ENCODE data around the gene ZFC3H1.

DNA sequence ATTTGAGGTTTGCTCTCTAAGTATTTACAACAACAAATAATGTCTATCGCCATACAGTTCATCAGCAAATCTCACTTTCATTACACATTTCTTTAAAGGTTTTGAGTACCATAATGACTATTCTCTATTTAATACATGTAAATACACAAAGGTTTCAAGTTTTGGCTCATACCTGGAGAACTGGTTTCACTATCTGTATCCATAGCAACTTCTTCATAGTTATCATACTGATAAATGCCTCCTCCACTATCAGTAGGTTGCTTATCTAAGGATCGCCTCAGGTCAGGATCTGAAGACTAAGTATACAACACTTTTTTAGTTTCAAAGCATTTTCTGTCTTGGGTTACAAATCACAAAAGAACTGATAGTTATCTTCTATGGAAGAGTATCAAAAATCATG lies 21.4 kb downstream of the ZFC3H1 start:
- TF ChIP-seq, protein P1, sequence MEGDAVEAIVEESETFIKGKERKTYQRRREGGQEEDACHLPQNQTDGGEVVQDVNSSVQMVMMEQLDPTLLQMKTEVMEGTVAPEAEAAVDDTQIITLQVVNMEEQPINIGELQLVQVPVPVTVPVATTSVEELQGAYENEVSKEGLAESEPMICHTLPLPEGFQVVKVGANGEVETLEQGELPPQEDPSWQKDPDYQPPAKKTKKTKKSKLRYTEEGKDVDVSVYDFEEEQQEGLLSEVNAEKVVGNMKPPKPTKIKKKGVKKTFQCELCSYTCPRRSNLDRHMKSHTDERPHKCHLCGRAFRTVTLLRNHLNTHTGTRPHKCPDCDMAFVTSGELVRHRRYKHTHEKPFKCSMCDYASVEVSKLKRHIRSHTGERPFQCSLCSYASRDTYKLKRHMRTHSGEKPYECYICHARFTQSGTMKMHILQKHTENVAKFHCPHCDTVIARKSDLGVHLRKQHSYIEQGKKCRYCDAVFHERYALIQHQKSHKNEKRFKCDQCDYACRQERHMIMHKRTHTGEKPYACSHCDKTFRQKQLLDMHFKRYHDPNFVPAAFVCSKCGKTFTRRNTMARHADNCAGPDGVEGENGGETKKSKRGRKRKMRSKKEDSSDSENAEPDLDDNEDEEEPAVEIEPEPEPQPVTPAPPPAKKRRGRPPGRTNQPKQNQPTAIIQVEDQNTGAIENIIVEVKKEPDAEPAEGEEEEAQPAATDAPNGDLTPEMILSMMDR (IDR thresholded peaks at IDR 0.05; ENCODE audit: low read length): no peak
- TF ChIP-seq EZH2 (optimal IDR thresholded peaks at IDR 0.05; ENCODE audit: low read depth, low read length): no peak
